Measurements from ENCODE around the gene XIST.
"Not testable (repeated sequence)": the region's sequence is repeated elsewhere in the genome, so short reads cannot be mapped to it uniquely, and the experiment has no call there.

The XIST gene

DNA sequence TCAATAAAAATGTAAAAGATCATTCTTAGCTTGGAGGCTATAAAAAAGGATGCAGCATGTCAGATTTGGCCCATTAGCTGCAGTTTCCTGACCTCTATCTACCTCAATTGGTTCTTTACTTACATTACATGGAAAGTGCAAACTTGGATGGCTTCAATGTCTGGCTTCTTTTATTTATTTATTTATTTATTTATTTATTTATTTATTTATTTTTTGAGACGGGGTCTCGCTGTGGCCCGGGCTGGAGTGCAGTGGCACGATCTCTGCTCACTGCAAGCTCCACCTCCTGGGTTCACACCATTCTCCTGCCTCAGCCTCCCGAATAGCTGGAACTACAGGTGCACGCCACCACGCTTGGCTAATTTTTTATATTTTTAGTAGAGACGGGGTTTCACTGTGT, 60.0 kb downstream of the XIST start:
- H3K27ac ChIP-seq (ENCODE audit: low read depth, low read length); H3K4me1 ChIP-seq (ENCODE audit: control insufficient read depth, insufficient read depth, low read length); H3K9ac ChIP-seq (ENCODE audit: low read depth, low read length); H3K9me3 ChIP-seq (ENCODE audit: control insufficient read depth, insufficient read depth, low read length); H3K27me3 ChIP-seq (ENCODE audit: control insufficient read depth, insufficient read depth, low read length); H3K4me3 ChIP-seq (ENCODE audit: low read depth, low read length); H3K36me3 ChIP-seq (ENCODE audit: control insufficient read depth, insufficient read depth, low read length): not testable (repeated sequence)

DNA sequence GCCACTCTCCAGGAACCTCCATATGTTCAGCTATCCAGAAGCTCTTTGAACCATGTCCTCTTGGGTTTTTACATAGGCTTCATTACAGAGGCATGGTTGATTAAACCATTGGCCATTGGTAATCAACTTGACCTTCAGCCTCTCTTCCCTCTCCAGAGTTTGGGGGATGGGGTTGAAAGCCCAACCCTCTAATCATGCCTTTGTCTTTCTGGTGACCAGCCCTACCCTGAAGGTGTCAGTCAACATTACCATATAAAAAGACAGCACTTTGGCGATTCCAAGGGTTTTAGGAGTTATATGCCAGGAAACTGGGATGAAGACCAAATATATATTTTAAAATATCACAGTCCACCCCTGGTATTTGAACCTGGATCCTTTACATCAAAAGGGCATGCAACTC, 67.0 kb downstream of the XIST start:
- Histone ChIP-seq H3K36me3 (ENCODE audit: control insufficient read depth, insufficient read depth, low read length) (no peaks in the 10 kb centered on the region), H3K27ac (ENCODE audit: low read depth, low read length) (no peak overlapping the region), H3K27me3 (ENCODE audit: control insufficient read depth, insufficient read depth, low read length) (peaks cover 3% of the 10 kb centered on the region; the same call in 1 of the 2 replicates), H3K4me3 (ENCODE audit: low read depth, low read length) (no peak overlapping the region), H3K4me1 (ENCODE audit: control insufficient read depth, insufficient read depth, low read length) (peaks cover 6% of the 10 kb centered on the region), H3K9ac (ENCODE audit: low read depth, low read length) (no peak overlapping the region), H3K9me3 (ENCODE audit: control insufficient read depth, insufficient read depth, low read length) (peaks cover 3% of the 10 kb centered on the region; the same call in 1 of the 2 replicates)

Measured in HUES48 (cell line).